NCI-H1105 (cell line): Measurements from ENCODE around the gene RIMBP2.

ENCODE experiments used
- DNase-seq: peaks from one replicate; lab custom pipeline; 2025; lab: John Stamatoyannopoulos, UW

The RIMBP2 gene

DNA sequence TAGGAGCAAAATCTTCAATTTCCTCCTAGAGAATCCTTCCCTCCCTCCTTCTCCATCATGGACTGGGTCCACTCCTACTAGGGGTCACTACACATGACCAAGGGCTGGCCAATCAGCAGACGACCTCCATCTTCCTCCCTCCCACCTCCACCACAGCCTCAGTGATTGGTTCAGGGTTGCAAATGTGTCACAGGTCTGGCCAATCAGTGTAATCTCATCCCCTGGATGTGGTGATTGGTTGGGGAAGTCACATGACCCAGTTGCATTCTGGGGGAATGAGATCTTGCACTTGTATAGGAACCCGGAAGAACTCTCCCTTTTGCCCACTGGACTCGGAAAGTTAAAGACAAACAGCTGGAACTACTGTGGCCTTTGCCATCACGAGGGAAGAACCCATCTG is 209.3 kb downstream of the RIMBP2 start:
- DNase-seq: no peak

- DNase-seq: no peak
Observed at GRCh38 chr12:130504840-130505175, 211.3 kb downstream of the RIMBP2 start.

- DNase-seq: no peak
Observed at GRCh38 chr12:130504110-130504839, 211.8 kb downstream of the RIMBP2 start.

DNA sequence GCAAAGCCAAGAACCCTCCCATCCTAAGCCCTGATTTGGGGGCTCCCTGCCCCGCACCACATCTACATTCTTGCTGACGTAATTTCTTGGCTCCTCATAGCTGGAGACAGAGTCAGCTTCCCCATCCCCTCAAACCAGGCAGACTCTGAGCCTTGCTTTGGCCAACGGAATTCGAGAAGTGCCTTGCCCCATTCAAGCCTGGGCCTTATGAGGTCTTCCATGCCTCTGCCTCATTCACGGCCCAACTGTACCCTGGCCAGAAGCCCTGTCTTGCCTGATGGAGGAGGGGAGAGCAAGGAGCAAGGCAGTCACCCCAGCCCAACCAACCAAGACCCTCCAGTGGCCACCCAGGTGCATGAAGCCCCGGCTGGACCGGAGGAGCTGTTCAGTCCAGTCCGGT is 214.3 kb downstream of the RIMBP2 start:
- DNase-seq: no peak

- DNase-seq: no peak
Observed at GRCh38 chr12:130500835-130501330, 215.2 kb downstream of the RIMBP2 start.

- DNase-seq: no peak
Observed at GRCh38 chr12:130499474-130499873, 216.6 kb downstream of the RIMBP2 start.

DNA sequence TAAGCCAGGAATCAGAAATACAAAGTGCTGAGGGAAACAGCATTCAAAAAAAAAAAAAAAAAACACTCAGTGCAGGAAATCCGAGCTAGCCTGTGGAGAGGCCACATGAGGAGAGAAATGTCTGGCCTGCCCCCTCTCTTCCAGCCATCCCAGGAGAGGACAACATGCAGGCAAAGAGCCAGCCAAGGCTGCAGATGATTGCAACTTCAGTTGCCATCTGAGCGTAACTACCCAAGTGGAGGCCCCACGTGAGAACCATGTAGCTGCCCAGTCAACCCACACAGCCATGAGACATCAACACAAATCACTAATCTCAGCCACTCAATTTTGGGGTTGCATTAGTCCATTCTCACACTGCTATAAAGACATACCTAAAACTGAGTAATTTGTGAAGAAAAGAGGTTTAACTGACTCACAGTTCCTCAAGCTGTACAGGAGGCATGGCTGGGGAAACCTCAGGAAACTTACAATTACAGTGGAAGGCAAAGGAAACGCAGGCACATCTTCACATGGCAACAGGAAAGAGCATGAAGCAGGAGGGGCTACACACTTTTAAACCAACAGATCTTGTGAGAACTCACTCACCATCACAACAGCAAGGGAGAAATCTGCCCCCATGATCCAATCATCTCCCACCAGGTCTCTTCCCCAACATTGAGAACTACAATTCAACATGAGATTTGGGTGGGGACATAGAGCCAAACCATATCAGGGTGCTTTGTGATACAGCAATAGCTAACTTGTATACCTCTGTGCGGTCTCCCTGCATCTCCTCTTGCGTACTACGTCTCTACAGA is 217.3 kb downstream of the RIMBP2 start:
- no peak for DNase-seq

- DNase-seq: no peak
Observed at GRCh38 chr12:130497991-130498390, 218.1 kb downstream of the RIMBP2 start.

DNA sequence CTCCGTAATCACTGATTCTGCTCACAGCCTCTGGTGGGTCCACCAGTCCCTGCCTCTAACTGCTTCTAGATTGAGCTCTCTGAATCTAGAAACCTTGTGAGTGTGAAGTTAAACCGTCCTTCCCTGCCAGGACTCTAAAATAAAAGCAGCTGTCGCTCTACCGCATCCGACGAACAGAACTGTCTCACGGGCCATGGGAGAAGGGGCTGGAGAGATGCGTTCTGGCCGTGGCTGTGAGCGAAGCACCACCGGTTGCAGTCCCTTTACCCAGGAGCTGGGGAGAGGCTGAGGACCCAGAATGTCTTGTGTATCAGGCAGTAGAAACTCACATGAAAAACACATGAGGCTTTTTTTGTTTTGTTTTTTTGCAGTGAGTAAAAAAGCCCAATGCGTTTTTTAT is 218.8 kb downstream of the RIMBP2 start:
- no peak for DNase-seq

DNA sequence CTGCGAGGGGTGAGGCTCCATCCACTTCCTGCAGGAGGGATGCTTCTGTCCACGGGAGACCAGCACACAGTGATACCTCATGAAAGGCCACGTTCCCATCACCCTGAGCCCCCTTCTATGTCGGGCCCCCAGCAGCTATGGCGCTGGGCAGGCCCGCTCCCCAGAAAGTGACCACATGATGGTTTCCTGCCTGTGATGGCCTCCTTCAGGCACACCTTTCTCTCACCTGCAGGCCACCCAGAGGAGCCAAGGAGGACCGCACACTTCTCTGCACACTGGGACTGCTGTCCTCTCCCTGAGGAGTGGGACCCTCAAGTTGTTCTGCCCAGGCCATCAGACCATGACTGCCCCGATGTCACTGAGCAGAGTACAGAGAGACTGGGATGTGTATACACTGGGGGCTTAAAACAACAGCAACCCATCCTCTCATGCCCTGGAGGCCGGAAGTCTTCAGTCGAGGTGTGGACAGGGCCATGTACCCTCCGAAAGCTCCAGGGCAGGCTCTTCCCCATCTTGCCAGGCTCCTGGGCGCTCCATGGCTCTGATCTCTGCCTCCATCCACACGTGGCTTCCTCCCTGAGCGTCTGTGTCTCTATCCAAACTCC is 219.5 kb downstream of the RIMBP2 start:
- DNase-seq: no peak

- DNase-seq: no peak
Observed at GRCh38 chr12:130495156-130495555, 220.9 kb downstream of the RIMBP2 start.

- DNase-seq: no peak
Observed at GRCh38 chr12:130494736-130495135, 221.4 kb downstream of the RIMBP2 start.

DNA sequence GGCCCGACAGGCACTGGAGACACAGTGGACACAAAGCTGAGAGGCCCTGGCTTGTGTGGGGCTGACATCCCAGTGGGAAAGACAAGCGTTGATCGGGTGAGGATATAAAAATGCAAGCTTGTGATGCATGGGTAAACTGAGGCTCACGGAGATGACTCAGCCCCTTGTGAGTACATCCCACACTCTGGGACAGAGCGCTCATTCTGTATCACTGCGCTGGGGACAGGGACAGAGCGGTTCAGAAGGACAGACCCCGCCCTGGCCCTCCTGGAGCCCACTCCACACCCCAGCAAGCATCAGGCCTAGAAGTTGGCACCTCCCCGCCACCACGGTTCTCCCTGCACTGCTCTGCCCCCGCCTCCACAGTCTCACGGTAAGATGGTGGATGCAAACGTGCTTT is 222.1 kb downstream of the RIMBP2 start:
- DNase-seq: no peak

DNA sequence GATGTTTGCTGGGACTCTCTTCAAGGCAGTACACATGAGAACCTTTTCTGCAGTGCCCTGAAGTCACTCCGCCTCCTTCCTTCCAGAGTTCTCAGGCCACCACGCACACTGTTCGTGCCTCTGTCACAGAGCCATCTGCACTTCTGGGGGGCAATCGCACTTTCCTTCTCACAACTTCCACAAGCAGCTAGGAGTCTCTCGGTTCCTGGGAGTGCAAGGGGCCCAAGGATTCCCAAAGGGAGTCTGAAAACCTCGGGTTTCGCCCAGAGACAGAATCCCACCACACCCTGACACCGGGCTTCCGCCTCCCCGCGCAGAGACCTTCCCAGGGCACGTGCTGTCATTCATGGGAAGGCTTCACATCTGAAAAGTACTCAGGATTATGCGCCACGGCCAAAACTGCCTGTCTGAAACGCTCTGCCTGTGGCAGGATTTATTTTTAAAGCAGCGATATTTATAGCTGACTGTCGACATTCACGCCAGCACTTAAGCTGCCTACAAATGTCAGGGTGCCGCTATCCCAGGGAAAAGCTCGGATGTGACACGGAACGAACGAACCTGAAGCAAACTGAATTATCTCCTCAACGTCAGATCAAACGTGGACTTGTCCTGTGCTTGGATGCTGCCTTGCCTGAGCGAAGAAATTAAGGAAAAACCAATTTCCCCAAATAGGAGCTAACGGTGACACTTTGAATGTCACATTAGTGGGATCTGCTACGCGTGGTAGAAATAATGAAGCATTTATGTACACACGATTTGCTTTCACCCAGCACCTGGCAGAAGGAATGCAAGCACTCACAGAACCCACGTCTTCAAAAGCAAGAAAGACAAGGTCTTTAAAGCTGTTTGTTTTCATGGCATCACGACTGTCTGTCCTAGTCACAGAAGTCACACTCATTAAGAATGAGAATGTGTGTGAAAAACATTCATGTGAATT is 224.4 kb downstream of the RIMBP2 start:
- DNase-seq: no peak

DNA sequence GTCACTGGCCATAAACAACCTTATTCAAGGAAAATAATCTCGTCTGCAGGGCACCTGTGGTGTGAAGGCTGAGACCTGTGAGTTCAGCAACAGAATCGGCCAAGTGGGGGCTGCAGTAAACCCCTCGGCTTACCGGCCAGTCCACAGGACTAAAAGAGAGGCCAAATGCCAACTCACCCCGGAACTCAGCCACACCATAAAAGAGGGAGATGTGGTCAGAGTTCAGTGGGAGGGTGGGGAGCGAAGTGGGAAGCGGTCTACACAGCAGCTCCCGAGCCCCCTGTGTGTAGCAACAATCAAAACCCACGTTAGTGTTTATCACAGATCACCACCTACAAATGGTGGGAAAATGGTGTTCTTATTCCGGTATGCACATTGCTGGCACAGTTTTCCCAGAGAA is 225.4 kb downstream of the RIMBP2 start:
- DNase-seq: no peak

- no peak for DNase-seq
Observed at GRCh38 chr12:130489293-130489692, 226.8 kb downstream of the RIMBP2 start.

DNA sequence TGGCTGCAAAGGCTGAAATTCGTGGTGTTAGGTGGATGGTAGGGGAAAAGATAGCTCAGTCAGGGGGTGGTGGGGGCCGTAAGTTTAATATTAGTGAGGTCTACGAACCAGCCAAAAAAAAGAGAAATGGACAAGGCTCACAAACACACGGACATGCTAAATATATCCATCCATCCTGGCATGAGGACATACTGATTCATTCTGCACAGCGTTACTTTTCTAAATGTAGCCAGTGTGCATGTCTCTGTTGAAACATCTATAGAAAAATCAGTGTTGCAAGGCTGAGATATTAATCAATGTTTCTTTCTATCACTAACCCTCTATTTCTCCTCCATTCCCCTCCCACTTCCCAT is 227.8 kb downstream of the RIMBP2 start:
- DNase-seq: no peak

GRCh38 chr12:130487636-130488357 is 228.3 kb downstream of the RIMBP2 start:
- no peak for DNase-seq

GRCh38 chr12:130486891-130487416 is 229.1 kb downstream of the RIMBP2 start:
- no peak for DNase-seq

- DNase-seq: no peak
Observed at GRCh38 chr12:130486146-130486435, 230.0 kb downstream of the RIMBP2 start.
